Tibial artery (tissue), 4 donors: ENCODE measurements around the gene ARL6.

Source experiments
- DNase-seq, 2 donors: peaks; one replicate each; pipeline ENCODE4 v3.0.0-alpha.2; 2019
- H3K27ac ChIP-seq, 2 donors: fragments of 200-600 bp; sonication (generic) in 1 of 2; 1 replicate in 1 of 2; 2 replicates in 1 of 2; pipeline ENCODE4 v1.5.1; 2018 to 2019; ENCODE audit warnings: mild to moderate bottlenecking in 1 of 2
- H3K27me3 ChIP-seq, 2 donors: fragments of 200-600 bp; sonication (generic) in 1 of 2; one replicate each; pipeline versions ENCODE4 v1.5.1 to v1.6.0; 2016 to 2019
- H3K36me3 ChIP-seq, 3 donors: fragments of 200-600 bp; sonication (generic) in 2 of 3; one replicate each; pipeline ENCODE4 v1.5.1; 2016 to 2019; ENCODE audit warnings: mild to moderate bottlenecking in 2 of 3
- H3K4me1 ChIP-seq, 4 donors: fragments of 200-600 bp; sonication (generic) in 2 of 4; 1 replicate in 3 of 4; 2 replicates in 1 of 4; pipeline ENCODE4 v1.5.1; 2016 to 2019
- H3K4me3 ChIP-seq, 2 donors: fragments of 200-600 bp; sonication (generic) in 1 of 2; 1 replicate in 1 of 2; 2 replicates in 1 of 2; pipeline ENCODE4 v1.5.1; 2018 to 2019; ENCODE audit warnings: mild to moderate bottlenecking in 2 of 2
- H3K9me3 ChIP-seq, 3 donors: fragments of 200-600 bp; sonication (generic) in 1 of 3; one replicate each; pipeline ENCODE4 v1.5.1; 2016 to 2019
- CTCF ChIP-seq, 2 experiments: fragments of 200-600 bp in 1 of 2; fragments of 450-650 bp in 1 of 2; IDR thresholded peaks; one replicate each; pipeline ENCODE4 v1.5.1; 2017 to 2019; ENCODE audit warnings: antibody characterized with exemption in 2 of 2, mild to moderate bottlenecking in 1 of 2, moderate library complexity in 1 of 2
- intact Hi-C: fragments of 100-400 bp; cut with DNase I; formaldehyde crosslinking; loops from one replicate; pipeline ENCODE4 v1.15.0; 2023; ENCODE audit warnings: low total_unique reads

The ARL6 gene

GRCh38 chr3:97738761-97739160 lies 25.8 kb upstream of the ARL6 start:
- Histone ChIP-seq H3K36me3 (no peaks in the 10 kb centered on the region), H3K4me3 (no peak overlapping the region), H3K27me3 (no peaks in the 10 kb centered on the region), H3K4me1 (no peaks in the 10 kb centered on the region), H3K27ac (no peak overlapping the region), H3K9me3 (no peaks in the 10 kb centered on the region)
- DNase-seq: no peak
- TF ChIP-seq CTCF (IDR thresholded peaks at IDR 0.05): no peak
- intact Hi-C loops: no loop called here

DNA sequence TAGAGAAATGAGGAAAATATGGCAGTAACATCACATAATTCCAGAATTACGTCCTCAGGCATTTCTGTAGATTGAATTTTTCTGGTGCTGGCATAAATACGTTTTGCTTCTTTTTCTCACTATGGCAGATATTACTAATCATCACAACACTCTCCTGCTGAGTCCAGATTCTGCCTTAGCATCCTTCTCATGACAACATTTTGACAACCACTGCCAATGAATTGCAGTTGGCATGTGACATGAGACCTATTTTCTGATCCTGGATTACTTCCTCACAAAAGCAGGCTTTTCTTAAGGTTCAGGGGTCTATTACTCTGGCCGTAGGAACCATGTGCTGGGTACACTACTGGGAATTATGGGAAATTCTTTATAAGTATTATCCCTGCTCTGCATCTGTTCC lies 22.5 kb upstream of the ARL6 start:
- DNase-seq: no peak
- H3K27ac ChIP-seq: no peak overlapping the region
- no peaks in the 10 kb centered on the region for H3K36me3 ChIP-seq
- H3K4me1 ChIP-seq: no peaks in the 10 kb centered on the region
- no peak for TF ChIP-seq CTCF (IDR thresholded peaks at IDR 0.05)
- intact Hi-C loops: no loop called here
- no peaks in the 10 kb centered on the region for H3K27me3 ChIP-seq
- no peak overlapping the region for H3K4me3 ChIP-seq
- no peaks in the 10 kb centered on the region for H3K9me3 ChIP-seq

- TF ChIP-seq CTCF (IDR thresholded peaks at IDR 0.05): no peak
- H3K27me3 ChIP-seq: no peaks in the 10 kb centered on the region
- DNase-seq: no peak
- no peaks in the 10 kb centered on the region for H3K36me3 ChIP-seq
- no peaks in the 10 kb centered on the region for H3K9me3 ChIP-seq
- no peak overlapping the region for H3K27ac ChIP-seq
- intact Hi-C loops: no loop called here
- H3K4me3 ChIP-seq: no peak overlapping the region
- no peaks in the 10 kb centered on the region for H3K4me1 ChIP-seq
These were observed 20.3 kb upstream of the ARL6 start for GRCh38 chr3:97744289-97744688.

- Histone ChIP-seq H3K4me1 (peaks cover 0 to 21% (median 8%) of the 10 kb centered on the region in 4 donors), H3K9me3 (no peaks in the 10 kb centered on the region), H3K27me3 (no peaks in the 10 kb centered on the region), H3K27ac (peak overlapping the region; percentile 50 to 70), H3K36me3 (no peaks in the 10 kb centered on the region), H3K4me3 (peak overlapping the region; percentile 71 to 72)
- TF ChIP-seq CTCF (IDR thresholded peaks at IDR 0.05): no peak
- intact Hi-C loops: no loop called here
- no peak for DNase-seq
These were observed 762 bp upstream of the ARL6 start for GRCh38 chr3:97763586-97764406.

DNA sequence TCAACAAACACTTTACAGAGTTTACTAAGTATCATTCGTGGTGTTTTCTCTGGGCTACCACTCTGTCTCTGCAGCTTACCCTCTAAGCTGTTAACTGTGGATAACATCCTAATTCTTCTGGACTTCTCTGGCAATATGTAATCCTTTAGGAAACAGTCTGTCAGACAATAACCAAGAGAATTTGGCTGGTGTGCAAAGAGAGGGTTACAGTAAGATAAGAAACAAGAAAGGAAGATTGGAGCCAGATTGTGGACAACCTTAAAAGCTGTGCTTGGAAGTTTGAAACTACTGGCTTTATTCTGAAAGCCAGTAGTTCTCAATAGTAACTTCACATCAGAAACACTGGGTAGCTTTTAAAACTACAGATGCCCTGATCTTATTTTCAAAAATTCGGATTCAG lies 778 bp downstream of the ARL6 start:
- no peak for DNase-seq
- Histone ChIP-seq H3K27me3 (no peaks in the 10 kb centered on the region), H3K36me3 (peaks cover 6 to 12% (median 8%) of the 10 kb centered on the region in 3 donors), H3K4me1 (peaks cover 0 to 21% (median 8%) of the 10 kb centered on the region in 4 donors), H3K27ac (peak overlapping the region in 1 of 2 donors; percentile 70), H3K4me3 (peak overlapping the region; percentile 71 to 72), H3K9me3 (no peaks in the 10 kb centered on the region)
- intact Hi-C loops: no loop called here
- TF ChIP-seq CTCF (IDR thresholded peaks at IDR 0.05): no peak
